Skeletal muscle tissue (tissue), 4 donors: Measurements from ENCODE around the gene HELZ. TPM values are rescaled to one million over a fixed set of nuclear protein-coding genes. Genes with fewer than 3 reads are reported as not detected.

ENCODE experiments used
- H3K27ac ChIP-seq: one replicate; pipeline ENCODE4 v1.7.0; 2013; ENCODE audit warnings: mild to moderate bottlenecking, low read depth, low read length, inconsistent platforms
- H3K27me3 ChIP-seq, 3 donors: one replicate each; pipeline ENCODE4 v1.7.0; 2013; ENCODE audit warnings: low read length in 3 of 3; ENCODE audit not compliant: control insufficient read depth in 3 of 3, insufficient read depth in 3 of 3
- H3K36me3 ChIP-seq, 3 donors: one replicate each; pipeline ENCODE4 v1.7.0; 2013; ENCODE audit warnings: low read length in 3 of 3; ENCODE audit not compliant: control insufficient read depth in 3 of 3, insufficient read depth in 3 of 3
- H3K4me1 ChIP-seq, 3 donors: one replicate each; pipeline ENCODE4 v1.7.0; 2013; ENCODE audit warnings: low read length in 3 of 3, mild to moderate bottlenecking in 3 of 3; ENCODE audit not compliant: control insufficient read depth in 3 of 3, insufficient read depth in 3 of 3
- H3K4me3 ChIP-seq, 3 donors: one replicate each; pipeline ENCODE4 v1.7.0; 2013; ENCODE audit warnings: low read length in 3 of 3
- H3K9ac ChIP-seq, 3 donors: one replicate each; pipeline ENCODE4 v1.7.0; 2013; ENCODE audit warnings: low read length in 3 of 3, mild to moderate bottlenecking in 3 of 3, moderate library complexity in 2 of 3, low read depth in 1 of 3
- H3K9me3 ChIP-seq, 3 donors: one replicate each; pipeline ENCODE4 v1.7.0; 2013; ENCODE audit warnings: low read length in 3 of 3; ENCODE audit not compliant: control insufficient read depth in 3 of 3
- total RNA-seq: library from RNA; depleted of rRNA; stranded (reverse); fragments of >200 nt; gene quantifications from one replicate; pipeline ENCODE4 v1.2.3, GENCODE V29; 2014
- donor health status: Osteomylitis.

The HELZ gene
- total RNA-seq, 1 donor from 2014 or later, result 53.8 TPM

GRCh38 chr17:67180275-67180674 is 64.7 kb downstream of the HELZ start:
- H3K4me3 ChIP-seq, result no peak overlapping the region
- H3K27me3 ChIP-seq, result no peaks in the 10 kb centered on the region
- H3K36me3 ChIP-seq, result peaks cover 5 to 11% (median 9%) of the 10 kb centered on the region in 3 donors
- no peaks in the 10 kb centered on the region for H3K9me3 ChIP-seq
- H3K9ac ChIP-seq, result no peak overlapping the region
- no peak overlapping the region for H3K27ac ChIP-seq
- no peaks in the 10 kb centered on the region for H3K4me1 ChIP-seq

- no peaks in the 10 kb centered on the region for H3K27me3 ChIP-seq
Observed at GRCh38 chr17:67178555-67178954, 66.4 kb downstream of the HELZ start.

GRCh38 chr17:67177732-67178131 is 67.3 kb downstream of the HELZ start:
- no peak overlapping the region for H3K27ac ChIP-seq
- no peaks in the 10 kb centered on the region for H3K27me3 ChIP-seq
- H3K36me3 ChIP-seq, result peaks cover 5 to 16% (median 9%) of the 10 kb centered on the region in 3 donors
- no peaks in the 10 kb centered on the region for H3K4me1 ChIP-seq
- H3K9ac ChIP-seq, result no peak overlapping the region
- no peak overlapping the region for H3K4me3 ChIP-seq
- H3K9me3 ChIP-seq, result no peaks in the 10 kb centered on the region

More at GRCh38 chr17:67178555-67178954, 66.4 kb downstream of the HELZ start:
- no peaks in the 10 kb centered on the region for H3K9me3 ChIP-seq
- H3K4me1 ChIP-seq, result no peaks in the 10 kb centered on the region
- H3K4me3 ChIP-seq, result no peak overlapping the region
- H3K36me3 ChIP-seq, result peaks cover 5 to 16% (median 9%) of the 10 kb centered on the region in 3 donors
- H3K27ac ChIP-seq, result no peak overlapping the region
- H3K9ac ChIP-seq, result no peak overlapping the region

- H3K4me1 ChIP-seq, result no peaks in the 10 kb centered on the region
- H3K27ac ChIP-seq, result no peak overlapping the region
- no peak overlapping the region for H3K9ac ChIP-seq
- H3K4me3 ChIP-seq, result no peak overlapping the region
- H3K36me3 ChIP-seq, result peaks cover 5 to 22% (median 18%) of the 10 kb centered on the region in 3 donors
- no peaks in the 10 kb centered on the region for H3K9me3 ChIP-seq
- no peaks in the 10 kb centered on the region for H3K27me3 ChIP-seq
Observed at GRCh38 chr17:67174190-67174589, 70.8 kb downstream of the HELZ start.

- H3K9ac ChIP-seq, result no peak overlapping the region
- H3K4me1 ChIP-seq, result no peaks in the 10 kb centered on the region
- H3K36me3 ChIP-seq, result peaks cover 5 to 22% (median 19%) of the 10 kb centered on the region in 3 donors
- H3K9me3 ChIP-seq, result no peaks in the 10 kb centered on the region
- no peak overlapping the region for H3K4me3 ChIP-seq
- H3K27me3 ChIP-seq, result no peaks in the 10 kb centered on the region
- no peak overlapping the region for H3K27ac ChIP-seq
Observed at GRCh38 chr17:67171560-67171959, 73.4 kb downstream of the HELZ start.

GRCh38 chr17:67168496-67168895 is 76.5 kb downstream of the HELZ start:
- Histone ChIP-seq H3K9me3 (no peaks in the 10 kb centered on the region), H3K4me1 (no peaks in the 10 kb centered on the region), H3K27me3 (no peaks in the 10 kb centered on the region), H3K9ac (no peak overlapping the region), H3K4me3 (no peak overlapping the region), H3K27ac (no peak overlapping the region), H3K36me3 (peaks cover 11 to 28% (median 20%) of the 10 kb centered on the region in 3 donors)

GRCh38 chr17:67165201-67165600 is 79.8 kb downstream of the HELZ start:
- Histone ChIP-seq H3K27ac (peak overlapping the region; percentile 11), H3K36me3 (peaks cover 13 to 28% (median 23%) of the 10 kb centered on the region in 3 donors), H3K4me3 (no peak overlapping the region)

GRCh38 chr17:67164302-67164701 is 80.7 kb downstream of the HELZ start:
- H3K4me1 ChIP-seq, result peaks cover 0 to 4% (median 0%) of the 10 kb centered on the region in 3 donors
- peak overlapping the region; percentile 11 for H3K27ac ChIP-seq
- no peak overlapping the region for H3K4me3 ChIP-seq
- no peaks in the 10 kb centered on the region for H3K27me3 ChIP-seq
- no peak overlapping the region for H3K9ac ChIP-seq
- H3K36me3 ChIP-seq, result peaks cover 13 to 27% (median 16%) of the 10 kb centered on the region in 3 donors
- no peaks in the 10 kb centered on the region for H3K9me3 ChIP-seq

More at GRCh38 chr17:67165201-67165600, 79.8 kb downstream of the HELZ start:
- H3K27me3 ChIP-seq, result no peaks in the 10 kb centered on the region
- no peak overlapping the region for H3K9ac ChIP-seq
- no peaks in the 10 kb centered on the region for H3K9me3 ChIP-seq
- H3K4me1 ChIP-seq, result peaks cover 0 to 4% (median 0%) of the 10 kb centered on the region in 3 donors

- H3K27me3 ChIP-seq, result no peaks in the 10 kb centered on the region
- H3K9me3 ChIP-seq, result no peaks in the 10 kb centered on the region
- peaks cover 13 to 28% (median 13%) of the 10 kb centered on the region in 3 donors for H3K36me3 ChIP-seq
- no peak overlapping the region for H3K9ac ChIP-seq
- peaks cover 0 to 4% (median 0%) of the 10 kb centered on the region in 3 donors for H3K4me1 ChIP-seq
- no peak overlapping the region for H3K4me3 ChIP-seq
- H3K27ac ChIP-seq, result no peak overlapping the region
Observed at GRCh38 chr17:67162771-67163170, 82.2 kb downstream of the HELZ start.

GRCh38 chr17:67161573-67161972 is 83.4 kb downstream of the HELZ start:
- Histone ChIP-seq H3K9me3 (no peaks in the 10 kb centered on the region), H3K4me1 (peaks cover 0 to 4% (median 0%) of the 10 kb centered on the region in 3 donors), H3K9ac (no peak overlapping the region), H3K4me3 (no peak overlapping the region), H3K27me3 (no peaks in the 10 kb centered on the region), H3K27ac (no peak overlapping the region), H3K36me3 (peaks cover 8 to 20% (median 11%) of the 10 kb centered on the region in 3 donors)
